ENCODE results near the gene MVB12A.
A peak's percentile ranks its signal among the peaks of the same experiment; 100 is the strongest.

Gene MVB12A

GRCh38 chr19:17420475-17420924 is 653 bp downstream of the MVB12A start:
- peak overlapping the region; percentile 96 to 97 for H3K4me3 Mint-ChIP-seq

GRCh38 chr19:17421942-17422341 is 2.1 kb downstream of the MVB12A start:
- no peak overlapping the region for H3K4me3 Mint-ChIP-seq

More at GRCh38 chr19:17420475-17420924, 653 bp downstream of the MVB12A start:
- Mint-ChIP-seq H3K27ac (peak overlapping the region; percentile 5 to 83), H3K27me3 (no peaks in the 10 kb centered on the region), H3K4me1 (peaks cover 40% of the 10 kb centered on the region), H3K9me3 (no peaks in the 10 kb centered on the region)
- peak; percentile 46 for ATAC-seq
- DNase-seq = peak in 1 of 2 donors; percentile 44

GRCh38 chr19:17423429-17424208 is 3.8 kb downstream of the MVB12A start:
- no peak for DNase-seq
- ATAC-seq = no peak
- Mint-ChIP-seq H3K27ac (no peak overlapping the region), H3K27me3 (no peaks in the 10 kb centered on the region), H3K4me1 (peaks cover 39% of the 10 kb centered on the region), H3K9me3 (no peaks in the 10 kb centered on the region), H3K4me3 (no peak overlapping the region)

More at GRCh38 chr19:17421942-17422341, 2.1 kb downstream of the MVB12A start:
- ATAC-seq = no peak
- H3K4me1 Mint-ChIP-seq = peaks cover 40% of the 10 kb centered on the region
- no peak for DNase-seq
- no peaks in the 10 kb centered on the region for H3K27me3 Mint-ChIP-seq
- no peaks in the 10 kb centered on the region for H3K9me3 Mint-ChIP-seq
- no peak overlapping the region for H3K27ac Mint-ChIP-seq

GRCh38 chr19:17424743-17425365 is 5.0 kb downstream of the MVB12A start:
- DNase-seq = peak in 1 of 2 donors; percentile 28

GRCh38 chr19:17429641-17430113 is 9.8 kb downstream of the MVB12A start:
- Mint-ChIP-seq H3K27me3 (no peaks in the 10 kb centered on the region), H3K9me3 (no peaks in the 10 kb centered on the region), H3K4me3 (no peak overlapping the region), H3K4me1 (peaks cover 8% of the 10 kb centered on the region), H3K27ac (no peak overlapping the region)
- ATAC-seq (no peak), DNase-seq (no peak)

More at GRCh38 chr19:17424743-17425365, 5.0 kb downstream of the MVB12A start:
- peak; percentile 48 for ATAC-seq
- peaks cover 28% of the 10 kb centered on the region for H3K4me1 Mint-ChIP-seq
- no peaks in the 10 kb centered on the region for H3K9me3 Mint-ChIP-seq
- peak overlapping the region in 1 of 2 donors; percentile 37 for H3K4me3 Mint-ChIP-seq
- H3K27ac Mint-ChIP-seq = peak overlapping the region in 1 of 2 donors; percentile 68
- H3K27me3 Mint-ChIP-seq = no peaks in the 10 kb centered on the region

GRCh38 chr19:17431417-17431816 is 11.6 kb downstream of the MVB12A start:
- Mint-ChIP-seq H3K9me3 (no peaks in the 10 kb centered on the region), H3K27ac (no peak overlapping the region), H3K4me1 (no peaks in the 10 kb centered on the region), H3K4me3 (no peak overlapping the region), H3K27me3 (no peaks in the 10 kb centered on the region)
- no peak for DNase-seq
- no peak for ATAC-seq

GRCh38 chr19:17435218-17435617 is 15.4 kb downstream of the MVB12A start:
- ATAC-seq (no peak), DNase-seq (no peak)
- no peak overlapping the region for H3K27ac Mint-ChIP-seq
- H3K9me3 Mint-ChIP-seq = no peaks in the 10 kb centered on the region
- no peaks in the 10 kb centered on the region for H3K27me3 Mint-ChIP-seq
- H3K4me1 Mint-ChIP-seq = no peaks in the 10 kb centered on the region
- no peak overlapping the region for H3K4me3 Mint-ChIP-seq

GRCh38 chr19:17436094-17436873 is 16.4 kb downstream of the MVB12A start:
- Mint-ChIP-seq H3K27ac (no peak overlapping the region), H3K27me3 (no peaks in the 10 kb centered on the region), H3K9me3 (no peaks in the 10 kb centered on the region), H3K4me1 (no peaks in the 10 kb centered on the region), H3K4me3 (no peak overlapping the region)
- DNase-seq (no peak), ATAC-seq (no peak)

- no peak overlapping the region for H3K27ac Mint-ChIP-seq
- ATAC-seq (no peak), DNase-seq (no peak)
- no peak overlapping the region for H3K4me3 Mint-ChIP-seq
- no peaks in the 10 kb centered on the region for H3K4me1 Mint-ChIP-seq
- H3K9me3 Mint-ChIP-seq = no peaks in the 10 kb centered on the region
- H3K27me3 Mint-ChIP-seq = no peaks in the 10 kb centered on the region
These were observed 17.0 kb downstream of the MVB12A start for GRCh38 chr19:17436874-17437267.

GRCh38 chr19:17441241-17442021 is 21.6 kb downstream of the MVB12A start:
- no peaks in the 10 kb centered on the region for H3K4me1 Mint-ChIP-seq
- H3K4me3 Mint-ChIP-seq = no peak overlapping the region
- ATAC-seq (peak; percentile 79), DNase-seq (peak; percentile 41 to 42)
- no peak overlapping the region for H3K27ac Mint-ChIP-seq
- H3K27me3 Mint-ChIP-seq = no peaks in the 10 kb centered on the region
- H3K9me3 Mint-ChIP-seq = no peaks in the 10 kb centered on the region

- Mint-ChIP-seq H3K4me1 (peaks cover 10% of the 10 kb centered on the region), H3K27me3 (peaks cover 18% of the 10 kb centered on the region), H3K27ac (no peak overlapping the region), H3K9me3 (no peaks in the 10 kb centered on the region), H3K4me3 (no peak overlapping the region)
- DNase-seq (no peak), ATAC-seq (no peak)
These were observed 25.8 kb downstream of the MVB12A start for GRCh38 chr19:17445526-17446165.

GRCh38 chr19:17447704-17448130 is 27.9 kb downstream of the MVB12A start:
- Mint-ChIP-seq H3K27me3 (peaks cover 18% of the 10 kb centered on the region), H3K9me3 (no peaks in the 10 kb centered on the region), H3K27ac (no peak overlapping the region), H3K4me1 (peaks cover 16% of the 10 kb centered on the region), H3K4me3 (peak overlapping the region; percentile 14 to 18)
- no peak for DNase-seq
- ATAC-seq = no peak

- Mint-ChIP-seq H3K27me3 (peaks cover 21% of the 10 kb centered on the region), H3K4me1 (peaks cover 19% of the 10 kb centered on the region), H3K27ac (peak within 1 kb of the TSS in 1 of 2 donors; percentile 3), H3K9me3 (peaks cover 0 to 3% of the 10 kb centered on the region in 2 donors), H3K4me3 (peak within 1 kb of the TSS; percentile 14 to 71)
- DNase-seq (peak; percentile 53 to 60), ATAC-seq (peak; percentile 81)
These were observed 28.5 kb downstream of the MVB12A start, which contains the start of gene TMEM221 for GRCh38 chr19:17448131-17448967. TMEM221 (minus strand) TSS chr19:17448668; CDS start chr19:17448462, 206 bp downstream.
